Esophagus muscularis mucosa (tissue), 3 donors: ENCODE measurements around the gene URB1.
A peak's percentile ranks its signal among the peaks of the same experiment; 100 is the strongest.

ENCODE experiments used
- POLR2A ChIP-seq: fragments of 450-650 bp; IDR thresholded peaks from one replicate; pipeline ENCODE4 v1.6.1; 2017; ENCODE audit warnings: antibody characterized with exemption, moderate library complexity, mild to moderate bottlenecking, low read depth
- POLR2AphosphoS5 ChIP-seq, 2 donors: sonication (generic); formaldehyde crosslinking; IDR thresholded peaks; one replicate each; pipeline ENCODE4 v1.6.1; 2017; ENCODE audit warnings: antibody characterized with exemption in 2 of 2
- TF ChIP-seq, protein P1 (sequence below), 3 experiments: fragments of 200-600 bp in 2 of 3; fragments of 450-650 bp in 1 of 3; sonication (generic) in 2 of 3; IDR thresholded peaks; one replicate each; pipeline ENCODE4 v1.5.1; 2017 to 2019; ENCODE audit warnings: antibody characterized with exemption in 3 of 3, mild to moderate bottlenecking in 2 of 3, moderate library complexity in 1 of 3

DNA sequence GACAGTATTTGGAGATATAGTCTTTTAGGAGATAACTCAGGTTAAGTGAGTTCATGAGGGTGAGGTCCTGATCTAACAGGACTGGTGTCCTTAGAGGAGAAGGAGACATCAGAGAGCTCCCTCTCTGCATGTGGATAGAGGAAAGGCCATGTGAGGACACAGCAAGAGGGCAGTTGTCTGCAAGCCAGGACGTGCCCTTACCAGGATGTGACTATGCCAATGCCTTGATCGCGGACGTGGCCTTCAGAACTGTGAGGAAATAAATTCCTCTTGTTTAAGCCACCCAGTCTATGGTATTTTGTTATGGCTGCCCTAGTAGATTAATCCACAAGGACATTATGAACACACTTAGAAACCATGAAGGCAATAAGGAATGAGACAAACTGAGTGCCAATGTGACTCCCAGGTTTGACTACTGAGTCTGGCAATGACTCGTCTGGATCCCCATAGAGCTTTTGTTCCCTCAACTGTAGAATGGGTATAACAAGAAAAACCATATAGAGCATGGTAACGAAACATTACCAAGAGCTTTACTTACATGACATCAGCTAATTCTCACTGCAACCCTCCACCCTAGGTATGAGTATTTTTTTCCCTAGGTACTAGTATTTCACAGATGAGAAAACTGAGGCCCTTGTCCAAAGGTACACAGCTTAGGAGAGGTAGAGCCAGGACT, 6.5 kb downstream of the URB1 start:
- TF ChIP-seq, protein P1, sequence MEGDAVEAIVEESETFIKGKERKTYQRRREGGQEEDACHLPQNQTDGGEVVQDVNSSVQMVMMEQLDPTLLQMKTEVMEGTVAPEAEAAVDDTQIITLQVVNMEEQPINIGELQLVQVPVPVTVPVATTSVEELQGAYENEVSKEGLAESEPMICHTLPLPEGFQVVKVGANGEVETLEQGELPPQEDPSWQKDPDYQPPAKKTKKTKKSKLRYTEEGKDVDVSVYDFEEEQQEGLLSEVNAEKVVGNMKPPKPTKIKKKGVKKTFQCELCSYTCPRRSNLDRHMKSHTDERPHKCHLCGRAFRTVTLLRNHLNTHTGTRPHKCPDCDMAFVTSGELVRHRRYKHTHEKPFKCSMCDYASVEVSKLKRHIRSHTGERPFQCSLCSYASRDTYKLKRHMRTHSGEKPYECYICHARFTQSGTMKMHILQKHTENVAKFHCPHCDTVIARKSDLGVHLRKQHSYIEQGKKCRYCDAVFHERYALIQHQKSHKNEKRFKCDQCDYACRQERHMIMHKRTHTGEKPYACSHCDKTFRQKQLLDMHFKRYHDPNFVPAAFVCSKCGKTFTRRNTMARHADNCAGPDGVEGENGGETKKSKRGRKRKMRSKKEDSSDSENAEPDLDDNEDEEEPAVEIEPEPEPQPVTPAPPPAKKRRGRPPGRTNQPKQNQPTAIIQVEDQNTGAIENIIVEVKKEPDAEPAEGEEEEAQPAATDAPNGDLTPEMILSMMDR (IDR thresholded peaks at IDR 0.05) = no peak
- TF ChIP-seq POLR2AphosphoS5 (IDR thresholded peaks at IDR 0.05) (peak in 1 of 2 donors; percentile 17), POLR2A (no peak)
